Tongue (tissue), 2 donors: ENCODE data around the gene BTBD7. TPM values are rescaled to one million over a fixed set of nuclear protein-coding genes. Genes with fewer than 3 reads are reported as not detected.

Experiments used
- DNase-seq: peaks from one replicate; pipeline ENCODE4 v3.0.0-alpha.2; 2015
- total RNA-seq: library from RNA; depleted of rRNA; stranded (reverse); fragments of >200 nt; gene quantifications from one replicate; pipeline ENCODE4 v1.2.3, GENCODE V29; 2014

BTBD7 gene
- total RNA-seq, 1 donor from 2014 or later: 27.7 TPM

- no peak for DNase-seq
Observed at GRCh38 chr14:93328546-93328945, 4.3 kb downstream of the BTBD7 start.

GRCh38 chr14:93326196-93326595, 6.6 kb downstream of the BTBD7 start:
- no peak for DNase-seq

DNA sequence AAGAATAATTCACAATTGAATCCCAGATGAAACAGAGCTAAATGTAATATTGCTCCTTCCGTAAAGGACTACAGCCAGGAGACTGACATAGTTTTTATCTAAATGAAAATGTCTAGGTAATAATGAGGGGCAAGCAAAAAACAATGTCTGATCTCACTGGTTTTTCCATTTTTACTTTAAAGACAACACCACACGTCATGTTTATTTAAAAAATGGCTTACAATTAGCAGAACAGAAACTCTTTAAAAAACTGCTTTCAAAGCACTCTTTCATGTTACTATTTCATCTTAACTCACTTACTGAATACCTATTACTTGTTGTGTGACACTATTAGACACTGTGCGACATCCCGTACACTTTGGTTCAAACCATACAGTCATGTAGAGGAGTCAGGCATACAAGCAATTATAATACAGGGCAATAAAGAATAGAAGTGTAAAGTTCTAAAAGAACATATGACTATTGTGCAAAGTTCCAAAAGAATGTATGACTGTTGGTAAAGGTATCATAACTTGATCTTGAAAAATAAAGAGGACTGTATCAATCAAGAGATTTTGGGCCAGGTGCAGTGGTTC, 9.1 kb downstream of the BTBD7 start:
- DNase-seq: no peak

DNA sequence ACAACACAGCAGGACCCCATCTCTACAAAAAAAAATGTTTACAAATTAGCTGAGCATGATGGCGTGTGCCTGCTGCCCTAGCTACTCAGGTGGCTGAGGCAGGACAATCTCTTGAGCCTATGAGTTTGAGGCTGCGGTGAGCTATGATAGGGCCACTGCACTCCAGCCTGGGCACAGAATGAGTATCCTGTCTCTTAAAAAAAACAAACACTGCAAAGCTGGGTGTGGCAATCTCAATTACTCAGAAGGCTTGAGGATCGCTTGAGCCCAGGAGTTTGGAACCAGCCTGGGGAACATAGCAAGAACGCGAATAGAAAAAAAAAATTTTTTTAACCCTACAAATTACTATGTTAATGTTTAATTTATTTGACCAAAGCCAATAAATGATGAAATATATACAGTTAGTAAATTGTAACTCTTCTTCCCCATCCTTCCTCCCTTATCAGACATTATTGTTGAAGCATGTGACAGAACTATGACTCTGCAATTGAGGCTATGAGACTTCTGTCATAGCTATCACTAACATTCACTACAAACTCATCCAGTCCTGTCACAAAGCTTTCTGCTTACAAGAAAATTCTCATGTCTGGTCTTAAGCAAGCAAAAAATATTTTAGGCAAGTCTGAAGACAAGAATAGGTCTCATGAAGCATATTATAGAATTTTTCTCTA, 9.8 kb downstream of the BTBD7 start:
- DNase-seq: no peak

DNA sequence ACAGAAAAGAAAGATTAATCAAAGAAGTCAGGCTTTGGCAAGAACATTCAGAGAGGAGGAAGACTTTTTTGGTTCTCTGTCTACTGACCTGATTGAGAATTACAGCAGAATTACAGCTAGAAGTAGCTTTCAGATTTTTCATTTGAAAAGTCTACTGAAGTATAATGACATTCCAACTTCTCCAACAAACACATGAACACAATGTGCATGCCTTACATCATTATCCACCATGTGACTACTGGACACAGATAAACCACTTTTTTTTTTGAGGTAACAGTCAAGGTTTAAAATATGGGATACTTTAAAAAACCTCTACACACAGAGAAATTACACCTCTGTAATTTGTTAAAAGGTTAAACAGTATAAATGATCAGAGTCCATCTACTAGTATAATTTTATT, 12.3 kb downstream of the BTBD7 start:
- DNase-seq: no peak

GRCh38 chr14:93319958-93320357, 12.9 kb downstream of the BTBD7 start:
- DNase-seq: no peak

DNA sequence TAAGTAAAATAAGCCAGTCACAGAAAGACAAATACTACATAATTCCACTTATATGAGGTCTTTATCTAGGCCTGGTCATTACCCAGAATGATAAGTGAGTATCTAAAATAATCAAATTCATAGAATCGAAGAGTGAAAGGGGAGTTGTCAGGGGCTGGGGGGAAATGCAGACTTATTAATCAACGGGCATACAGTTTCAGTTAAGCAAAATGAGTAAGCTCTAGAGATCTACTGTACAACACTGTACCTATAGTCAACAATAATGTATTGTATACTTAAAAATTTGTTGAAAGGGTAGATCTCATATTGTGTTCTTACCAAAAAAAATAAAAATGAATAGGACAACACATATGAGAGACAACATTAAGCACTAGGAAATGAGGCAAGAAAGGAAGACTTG, 13.3 kb downstream of the BTBD7 start:
- DNase-seq: no peak

- DNase-seq: no peak
Observed at GRCh38 chr14:93318927-93319326, 13.9 kb downstream of the BTBD7 start.

GRCh38 chr14:93317875-93318807, 14.7 kb downstream of the BTBD7 start:
- no peak for DNase-seq

DNA sequence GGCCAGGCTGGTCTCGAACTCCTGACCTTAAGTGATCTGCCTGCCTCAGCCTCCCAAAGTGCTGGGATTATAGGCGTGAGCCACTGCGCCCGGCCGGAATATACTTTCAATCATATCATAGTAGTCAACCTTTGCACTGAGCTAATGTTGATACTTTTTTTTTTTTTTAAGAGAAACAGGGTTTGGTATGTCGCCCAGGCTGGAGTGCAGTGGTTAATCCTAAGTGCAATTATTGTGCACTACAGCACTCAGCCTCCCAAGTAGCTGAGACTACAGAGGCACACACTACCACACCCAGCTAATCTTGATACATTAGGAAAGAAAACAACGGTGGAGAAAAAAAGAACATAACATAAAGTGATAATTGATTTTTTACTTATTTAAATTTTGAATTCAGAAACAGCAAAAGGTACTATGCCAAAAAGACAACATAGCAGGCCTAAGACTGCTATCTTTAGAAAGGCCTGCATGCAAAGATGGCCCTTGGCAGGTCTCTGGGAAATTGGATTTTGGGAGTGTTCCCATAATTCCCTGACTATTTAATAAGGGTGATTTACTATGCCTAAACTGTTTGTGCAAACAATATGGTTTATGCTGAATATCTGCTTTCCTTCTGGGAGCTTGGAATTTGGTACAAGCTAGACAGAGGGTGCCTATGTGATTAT, 15.5 kb downstream of the BTBD7 start:
- no peak for DNase-seq

- no peak for DNase-seq
Observed at GRCh38 chr14:93316716-93317115, 16.1 kb downstream of the BTBD7 start.

GRCh38 chr14:93315575-93315974, 17.3 kb downstream of the BTBD7 start:
- no peak for DNase-seq

DNA sequence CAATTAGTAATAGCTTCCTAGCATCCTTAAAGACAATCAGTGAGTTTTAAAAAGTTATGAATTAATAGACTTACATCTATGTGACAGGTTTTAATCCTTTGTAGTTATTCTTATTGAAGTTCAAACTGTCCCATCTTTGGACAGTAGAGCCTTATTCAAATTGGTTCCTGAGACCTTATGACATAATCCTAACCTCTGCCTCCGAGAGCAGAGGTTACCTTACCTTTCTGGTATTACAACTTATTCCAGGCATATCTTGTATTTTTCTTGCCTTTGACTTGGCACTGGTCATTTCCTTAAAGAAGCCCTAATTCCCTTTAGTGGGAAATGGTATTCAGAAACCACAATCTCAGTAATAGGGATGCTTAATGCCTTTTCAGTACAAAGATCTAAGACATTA, 21.8 kb downstream of the BTBD7 start:
- no peak for DNase-seq

GRCh38 chr14:93309427-93309966, 23.3 kb downstream of the BTBD7 start:
- DNase-seq: no peak

DNA sequence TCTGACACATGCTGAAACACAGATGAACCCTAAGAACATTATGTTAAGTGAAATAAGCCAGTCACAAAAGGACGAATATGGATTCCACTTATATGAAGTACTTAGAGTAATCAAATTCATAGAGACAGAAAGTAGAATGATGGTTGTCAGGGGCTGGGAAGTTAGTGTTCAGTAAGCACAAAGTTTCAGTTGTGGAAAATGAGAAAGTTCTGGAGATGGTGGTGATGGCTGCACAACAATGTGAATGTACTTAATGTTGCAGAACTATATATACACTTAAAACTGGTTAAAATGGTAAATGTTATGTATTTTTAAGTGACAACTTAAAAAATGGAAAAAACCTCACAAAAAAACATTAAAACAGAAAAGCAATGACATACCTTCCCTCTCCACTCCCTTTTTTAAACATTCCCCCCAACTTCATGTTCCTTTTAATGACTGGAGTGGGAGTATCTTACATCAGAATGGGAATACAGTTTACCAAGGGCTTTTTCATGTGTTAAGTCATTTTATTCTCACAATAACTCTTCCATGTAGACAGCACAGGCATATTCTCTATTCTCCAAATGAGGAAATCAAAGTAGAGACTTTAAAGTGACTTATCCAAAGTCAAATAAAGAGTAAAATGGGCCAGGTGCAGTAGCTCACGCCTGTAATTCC, 24.0 kb downstream of the BTBD7 start:
- no peak for DNase-seq

DNA sequence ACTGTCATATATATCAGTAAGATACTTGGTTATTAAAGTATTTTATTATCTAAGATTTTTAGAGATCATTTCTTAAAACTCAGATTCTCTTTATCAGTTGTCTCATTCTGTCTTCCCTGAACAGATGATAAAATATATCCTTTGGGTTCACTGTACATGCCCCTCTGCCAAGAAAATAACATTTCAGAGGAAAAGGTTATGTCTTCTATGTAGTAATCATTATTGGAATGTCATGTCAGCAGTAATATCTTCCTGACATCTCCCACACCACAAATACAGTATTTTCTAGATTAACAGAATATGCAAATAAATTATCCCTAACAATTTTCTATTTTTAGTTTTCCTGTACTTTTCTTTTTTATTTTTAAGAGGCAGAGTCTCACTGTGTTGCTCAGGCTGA, 26.0 kb downstream of the BTBD7 start:
- DNase-seq: no peak

- DNase-seq: no peak
Observed at GRCh38 chr14:93305725-93306418, 27.0 kb downstream of the BTBD7 start.

GRCh38 chr14:93304771-93305170, 28.1 kb downstream of the BTBD7 start:
- no peak for DNase-seq

- DNase-seq: no peak
Observed at GRCh38 chr14:93303659-93304058, 29.2 kb downstream of the BTBD7 start.

DNA sequence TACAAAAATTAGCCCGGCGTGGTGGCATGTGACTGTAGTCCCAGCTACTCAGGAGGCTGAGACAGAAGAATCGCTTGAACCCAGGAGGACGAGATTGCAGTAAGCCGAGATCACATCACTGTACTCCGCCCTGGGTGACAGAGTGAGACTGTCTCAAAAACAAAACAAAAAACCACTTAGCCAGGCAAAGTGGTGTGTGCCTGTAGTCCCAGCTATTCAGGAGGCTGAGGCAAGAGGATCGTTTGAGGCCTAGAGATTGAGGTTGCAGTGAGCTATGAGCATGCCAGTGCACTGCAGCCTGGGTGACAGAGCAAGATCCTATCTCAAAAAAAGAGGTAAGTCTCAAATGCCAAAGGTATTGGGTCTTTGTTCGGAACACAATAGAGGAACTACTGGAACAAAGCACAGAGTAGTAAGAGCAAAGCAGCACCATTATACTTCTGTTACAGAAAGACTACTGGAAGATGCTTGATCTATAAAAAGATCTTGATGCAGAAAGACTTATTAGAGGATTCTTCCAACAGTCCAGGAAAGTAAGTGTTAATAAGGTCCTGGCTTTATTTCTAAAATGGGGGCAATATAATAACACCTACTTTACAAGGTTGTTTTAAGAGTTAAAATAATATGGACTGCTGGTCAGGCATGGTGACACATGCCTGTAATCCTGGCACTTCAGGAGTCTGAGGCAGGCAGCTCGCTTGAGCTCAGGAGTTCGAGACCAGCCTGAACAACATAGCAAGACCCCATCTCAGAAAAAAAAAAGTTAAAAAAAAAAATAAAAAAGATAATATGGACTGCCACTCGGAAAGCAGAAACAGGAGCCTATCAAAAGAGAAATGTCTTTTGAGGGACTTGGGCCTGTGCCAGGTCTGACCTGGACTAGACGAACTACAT, 29.9 kb downstream of the BTBD7 start:
- no peak for DNase-seq
